ENCODE data around the gene MAP4K4. TPM values are rescaled to one million over a fixed set of nuclear protein-coding genes. Genes with fewer than 3 reads are reported as not detected.
A peak's percentile ranks its signal among the peaks of the same experiment; 100 is the strongest.

Gene MAP4K4
- total and polyA plus RNA-seq, 8 donors, result 9.6 to 71.6 (median 23.8) TPM

DNA sequence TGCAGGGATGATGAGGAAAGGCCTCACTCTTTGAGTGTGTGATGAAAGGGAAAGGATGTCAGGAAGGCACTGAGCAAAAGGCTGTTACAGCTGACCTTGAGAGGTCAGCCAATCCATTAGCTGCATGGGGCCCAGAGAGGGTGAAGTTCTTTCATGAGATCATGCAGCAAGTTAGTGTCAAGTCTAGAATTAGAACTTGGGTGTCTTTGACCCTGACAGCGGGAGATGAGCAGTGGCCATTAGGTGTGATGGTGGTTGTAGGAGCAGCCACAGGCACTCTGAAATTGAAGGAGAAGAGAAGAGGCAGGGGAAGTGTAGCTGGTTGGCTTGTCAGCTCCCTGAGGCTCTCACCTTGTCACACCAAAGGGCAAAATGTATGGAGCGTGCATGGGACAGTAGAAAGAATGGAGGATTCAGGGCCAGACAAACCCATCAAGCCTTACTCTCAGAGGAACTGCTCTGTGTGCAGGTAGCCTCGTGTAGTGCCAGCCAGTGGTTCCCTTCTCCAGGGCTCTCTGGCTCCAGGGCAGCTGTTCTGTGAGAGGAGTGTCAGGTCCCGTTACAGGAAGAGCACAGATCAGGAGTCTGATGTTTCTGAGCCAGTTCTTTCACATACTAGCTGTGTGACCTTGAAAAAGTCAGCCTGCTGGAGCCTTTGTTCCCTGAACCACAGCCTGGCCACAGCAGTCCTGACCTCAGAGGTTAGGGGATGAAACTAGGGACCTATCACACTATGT lies 35.9 kb downstream of the MAP4K4 start:
- Histone ChIP-seq H3K4me3 (no peak overlapping the region), H3K27me3 (no peaks in the 10 kb centered on the region), H3K9me3 (no peaks in the 10 kb centered on the region), H3K27ac (no peak overlapping the region), H3K36me3 (no peaks in the 10 kb centered on the region), H3K4me1 (peaks cover 29 to 95% (median 68%) of the 10 kb centered on the region in 4 donors)
- WGBS, 5 donors, result 71 to 79% (median 75%) methylated on average over 4 of the region's 4 CpGs
- DNase-seq, result no peak
- TF ChIP-seq POLR2A (IDR thresholded peaks at IDR 0.05) (no peak), EP300 (IDR thresholded peaks at IDR 0.05) (no peak), POLR2AphosphoS5 (IDR thresholded peaks at IDR 0.05) (no peak)
- TF ChIP-seq, protein P1, sequence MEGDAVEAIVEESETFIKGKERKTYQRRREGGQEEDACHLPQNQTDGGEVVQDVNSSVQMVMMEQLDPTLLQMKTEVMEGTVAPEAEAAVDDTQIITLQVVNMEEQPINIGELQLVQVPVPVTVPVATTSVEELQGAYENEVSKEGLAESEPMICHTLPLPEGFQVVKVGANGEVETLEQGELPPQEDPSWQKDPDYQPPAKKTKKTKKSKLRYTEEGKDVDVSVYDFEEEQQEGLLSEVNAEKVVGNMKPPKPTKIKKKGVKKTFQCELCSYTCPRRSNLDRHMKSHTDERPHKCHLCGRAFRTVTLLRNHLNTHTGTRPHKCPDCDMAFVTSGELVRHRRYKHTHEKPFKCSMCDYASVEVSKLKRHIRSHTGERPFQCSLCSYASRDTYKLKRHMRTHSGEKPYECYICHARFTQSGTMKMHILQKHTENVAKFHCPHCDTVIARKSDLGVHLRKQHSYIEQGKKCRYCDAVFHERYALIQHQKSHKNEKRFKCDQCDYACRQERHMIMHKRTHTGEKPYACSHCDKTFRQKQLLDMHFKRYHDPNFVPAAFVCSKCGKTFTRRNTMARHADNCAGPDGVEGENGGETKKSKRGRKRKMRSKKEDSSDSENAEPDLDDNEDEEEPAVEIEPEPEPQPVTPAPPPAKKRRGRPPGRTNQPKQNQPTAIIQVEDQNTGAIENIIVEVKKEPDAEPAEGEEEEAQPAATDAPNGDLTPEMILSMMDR (IDR thresholded peaks at IDR 0.05), result no peak
- intact Hi-C loops (cut with DNase I; ENCODE audit: low total_unique reads), result no loop called here

GRCh38 chr2:101734505-101735165 lies 37.1 kb downstream of the MAP4K4 start:
- no peaks in the 10 kb centered on the region for H3K36me3 ChIP-seq
- no peak for TF ChIP-seq POLR2AphosphoS5 (IDR thresholded peaks at IDR 0.05)
- TF ChIP-seq, protein P1 (IDR thresholded peaks at IDR 0.05), result no peak
- TF ChIP-seq EP300 (IDR thresholded peaks at IDR 0.05), result no peak
- no peak for TF ChIP-seq POLR2A (IDR thresholded peaks at IDR 0.05)
- no peak for DNase-seq
- peak overlapping the region in 2 of 5 donors; percentile 2 to 43 for H3K27ac ChIP-seq
- intact Hi-C loops (cut with DNase I; ENCODE audit: low total_unique reads), result no loop called here
- WGBS, 5 donors, result 81 to 90% (median 86%) methylated on average over 9 of the region's 9 CpGs
- H3K9me3 ChIP-seq, result no peaks in the 10 kb centered on the region
- H3K27me3 ChIP-seq, result no peaks in the 10 kb centered on the region
- H3K4me3 ChIP-seq, result no peak overlapping the region
- H3K4me1 ChIP-seq, result peaks cover 25 to 94% (median 65%) of the 10 kb centered on the region in 4 donors

GRCh38 chr2:101735166-101735533 lies 37.6 kb downstream of the MAP4K4 start:
- no peak overlapping the region for H3K4me3 ChIP-seq
- no peak for DNase-seq
- no peaks in the 10 kb centered on the region for H3K36me3 ChIP-seq
- H3K4me1 ChIP-seq, result peaks cover 22 to 88% (median 62%) of the 10 kb centered on the region in 4 donors
- intact Hi-C loops (cut with DNase I; ENCODE audit: low total_unique reads), result no loop called here
- no peaks in the 10 kb centered on the region for H3K9me3 ChIP-seq
- no peaks in the 10 kb centered on the region for H3K27me3 ChIP-seq
- TF ChIP-seq POLR2AphosphoS5 (IDR thresholded peaks at IDR 0.05) (no peak), EP300 (IDR thresholded peaks at IDR 0.05) (no peak), POLR2A (IDR thresholded peaks at IDR 0.05) (no peak)
- TF ChIP-seq, protein P1 (IDR thresholded peaks at IDR 0.05), result no peak
- H3K27ac ChIP-seq, result peak overlapping the region in 1 of 5 donors; percentile 2

DNA sequence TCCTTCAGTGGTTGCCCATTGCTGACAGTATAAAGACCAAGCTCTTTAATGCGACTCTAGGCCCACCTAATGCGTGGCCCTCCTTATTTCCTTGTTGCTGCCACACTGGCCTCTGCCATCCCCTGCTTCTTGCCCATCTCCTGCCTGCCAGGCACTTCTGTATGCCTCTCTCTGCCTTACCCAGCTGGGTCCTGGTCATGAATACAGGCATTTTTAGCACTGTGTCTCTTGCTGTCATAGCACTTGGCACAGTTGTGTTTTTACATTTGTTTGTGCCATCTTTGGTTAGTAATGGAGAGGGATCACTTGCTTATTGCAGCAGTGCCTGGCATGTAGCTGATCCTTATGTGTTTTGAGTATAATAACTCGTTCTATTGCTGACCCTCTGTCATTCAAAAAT lies 38.7 kb downstream of the MAP4K4 start:
- no peak for DNase-seq
- Histone ChIP-seq H3K27me3 (no peaks in the 10 kb centered on the region), H3K4me1 (peaks cover 22 to 89% (median 67%) of the 10 kb centered on the region in 4 donors), H3K27ac (peak overlapping the region in 4 of 5 donors; percentile 17 to 67 (median 38)), H3K36me3 (no peaks in the 10 kb centered on the region), H3K9me3 (no peaks in the 10 kb centered on the region), H3K4me3 (no peak overlapping the region)
- 77 to 88% (median 88%) methylated on average over 3 of the region's 3 CpGs for WGBS, 5 donors
- intact Hi-C loops (cut with DNase I; ENCODE audit: low total_unique reads), result no loop called here
- TF ChIP-seq, protein P1 (IDR thresholded peaks at IDR 0.05), result no peak
- TF ChIP-seq POLR2AphosphoS5 (IDR thresholded peaks at IDR 0.05), result no peak
- TF ChIP-seq POLR2A (IDR thresholded peaks at IDR 0.05), result no peak
- TF ChIP-seq EP300 (IDR thresholded peaks at IDR 0.05), result no peak

Data from stomach (tissue), 9 donors.